IPS-18c (cell line): ENCODE measurements around the gene PEMT.
"Not testable (repeated sequence)": the region's sequence is repeated elsewhere in the genome, so short reads cannot be mapped to it uniquely, and the experiment has no call there.

Source experiments
- H3K4me3 ChIP-seq: 2 replicates; pipeline ENCODE4 v1.7.0; 2013; ENCODE audit warnings: low read depth, mild to moderate bottlenecking, low read length, moderate library complexity; ENCODE audit not compliant: insufficient read depth
- H3K9me3 ChIP-seq: one replicate; pipeline ENCODE4 v1.6.1; 2013; ENCODE audit warnings: mild to moderate bottlenecking, low read length, moderate library complexity; ENCODE audit not compliant: control insufficient read depth, insufficient read depth

PEMT gene

GRCh38 chr17:17472333-17472920, 119.1 kb downstream of the PEMT start:
- Histone ChIP-seq H3K4me3 (no peak overlapping the region), H3K9me3 (no peaks in the 10 kb centered on the region)

- no peaks in the 10 kb centered on the region for H3K9me3 ChIP-seq
- no peak overlapping the region for H3K4me3 ChIP-seq
Observed at GRCh38 chr17:17469996-17470395, 121.5 kb downstream of the PEMT start.

DNA sequence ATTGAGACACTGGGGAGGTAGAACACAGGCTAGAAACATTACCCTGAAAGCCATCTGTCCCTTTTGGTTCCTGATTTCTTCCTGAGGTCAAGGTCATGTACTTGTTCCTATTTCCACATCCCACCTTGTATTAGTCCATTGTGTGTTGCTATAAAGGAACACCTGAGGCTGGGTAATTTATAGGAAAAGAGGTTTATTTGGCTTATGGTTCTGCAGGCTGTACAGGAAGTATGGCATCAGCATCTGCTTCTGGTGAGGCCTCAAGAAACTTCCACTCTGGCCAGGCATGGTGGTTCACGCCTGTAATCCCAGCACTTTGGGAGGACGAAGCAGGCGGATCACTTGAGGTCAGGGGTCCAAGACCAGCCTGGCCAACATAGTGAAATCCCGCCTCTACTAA, 122.2 kb downstream of the PEMT start:
- H3K9me3 ChIP-seq: no peaks in the 10 kb centered on the region
- H3K4me3 ChIP-seq: no peak overlapping the region

DNA sequence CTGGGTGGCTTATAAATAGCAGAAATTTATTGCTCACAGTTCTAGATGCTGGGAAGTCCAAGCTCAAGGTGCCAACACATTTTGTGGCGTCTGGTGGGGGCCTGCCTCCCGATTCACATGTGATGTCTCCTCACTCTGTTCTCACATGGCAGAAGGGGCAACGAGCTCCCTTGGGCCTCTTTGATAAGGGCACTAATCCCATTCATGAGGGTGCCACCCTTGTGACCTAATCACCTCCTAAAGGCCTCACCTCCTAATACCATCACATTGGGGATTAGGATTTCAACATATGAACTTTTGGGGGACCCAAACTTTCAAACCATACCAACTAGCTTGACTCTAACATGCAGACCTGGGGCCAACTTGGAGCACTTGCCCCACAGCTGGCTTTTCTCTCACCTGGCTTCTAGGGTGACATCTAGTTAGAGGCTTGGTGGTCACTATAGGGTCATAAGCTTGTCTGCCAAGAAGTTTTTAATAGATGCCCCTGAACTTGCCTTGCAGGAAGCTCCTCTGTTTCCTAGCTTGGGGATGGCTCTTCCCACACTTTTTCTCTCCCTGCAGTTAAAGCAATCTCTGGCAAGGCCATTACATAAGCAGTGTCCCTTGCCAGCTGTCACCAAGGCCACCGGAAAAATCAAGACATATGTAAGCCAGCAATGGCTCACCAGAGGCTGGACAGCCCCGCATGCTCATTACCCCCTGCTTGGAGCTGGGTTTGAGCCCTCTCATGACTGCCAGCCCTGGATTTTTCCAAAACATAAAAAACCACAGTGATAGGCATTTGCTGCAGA, 123.1 kb downstream of the PEMT start:
- Histone ChIP-seq H3K4me3 (no peak overlapping the region), H3K9me3 (no peaks in the 10 kb centered on the region)

GRCh38 chr17:17467720-17468119, 123.8 kb downstream of the PEMT start:
- H3K4me3 ChIP-seq: no peak overlapping the region

DNA sequence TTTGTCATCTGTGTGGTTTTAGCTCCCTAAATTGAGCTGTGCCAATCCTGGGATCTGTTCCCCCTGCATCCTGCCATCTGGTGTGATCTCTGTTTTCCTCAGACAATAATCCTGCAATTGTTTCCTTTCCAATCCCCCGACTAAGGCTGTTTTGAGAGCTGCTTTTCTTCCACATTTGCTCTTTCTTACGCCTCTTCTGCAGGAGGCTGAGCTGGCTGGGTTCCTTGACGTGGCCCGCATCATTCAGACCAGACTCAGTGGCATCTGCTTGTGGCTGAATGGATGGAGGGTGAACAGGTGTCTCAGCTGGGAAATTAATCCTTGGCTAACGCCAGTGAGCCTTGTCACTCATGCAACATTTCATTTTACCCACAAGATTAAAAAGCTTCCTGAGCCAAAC, 124.5 kb downstream of the PEMT start:
- Histone ChIP-seq H3K9me3 (no peaks in the 10 kb centered on the region), H3K4me3 (no peak overlapping the region)

More at GRCh38 chr17:17467720-17468119, 123.8 kb downstream of the PEMT start:
- no peaks in the 10 kb centered on the region for H3K9me3 ChIP-seq

GRCh38 chr17:17466511-17466910, 125.0 kb downstream of the PEMT start:
- no peak overlapping the region for H3K4me3 ChIP-seq

GRCh38 chr17:17465878-17466277, 125.6 kb downstream of the PEMT start:
- not testable (repeated sequence) for H3K9me3 ChIP-seq, H3K4me3 ChIP-seq

More at GRCh38 chr17:17466511-17466910, 125.0 kb downstream of the PEMT start:
- H3K9me3 ChIP-seq: no peaks in the 10 kb centered on the region

DNA sequence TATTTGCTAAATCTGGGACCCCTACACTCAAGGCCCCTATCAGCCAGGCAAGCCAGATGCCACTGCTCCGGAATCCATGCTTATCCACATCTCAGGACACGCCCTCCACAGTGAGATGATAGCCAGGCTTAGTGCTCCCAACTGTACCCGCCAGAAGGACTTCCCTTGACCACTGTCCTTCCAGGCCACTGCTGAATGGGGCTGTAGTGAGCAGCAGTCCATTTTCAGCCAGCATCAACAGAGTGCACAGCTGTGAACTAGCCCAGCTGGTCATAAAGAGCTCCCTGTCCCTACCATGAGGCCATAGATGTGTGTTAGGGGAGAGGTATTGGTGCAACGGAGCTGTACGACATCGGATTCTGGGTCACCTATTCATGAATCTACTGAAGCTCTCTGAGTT, 127.7 kb downstream of the PEMT start:
- no peaks in the 10 kb centered on the region for H3K9me3 ChIP-seq
- H3K4me3 ChIP-seq: no peak overlapping the region

- Histone ChIP-seq H3K9me3 (no peaks in the 10 kb centered on the region), H3K4me3 (no peak overlapping the region)
Observed at GRCh38 chr17:17462048-17462824, 129.3 kb downstream of the PEMT start.

DNA sequence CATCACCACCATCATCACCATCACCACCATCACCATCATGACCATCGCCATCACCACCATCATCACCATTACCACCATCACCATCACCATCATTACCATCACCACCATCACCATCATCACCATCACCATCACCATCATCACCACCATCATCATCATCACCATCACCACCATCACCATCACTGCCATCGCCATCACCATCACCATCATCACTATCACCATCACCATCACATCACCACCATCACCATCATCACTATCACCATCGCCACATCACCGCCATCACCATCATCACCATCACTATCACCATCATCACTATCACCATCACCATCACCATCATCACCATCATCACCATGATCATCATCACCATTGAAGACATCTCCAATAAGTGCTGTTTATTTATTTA, 131.5 kb downstream of the PEMT start:
- no peak overlapping the region for H3K4me3 ChIP-seq
- no peaks in the 10 kb centered on the region for H3K9me3 ChIP-seq

DNA sequence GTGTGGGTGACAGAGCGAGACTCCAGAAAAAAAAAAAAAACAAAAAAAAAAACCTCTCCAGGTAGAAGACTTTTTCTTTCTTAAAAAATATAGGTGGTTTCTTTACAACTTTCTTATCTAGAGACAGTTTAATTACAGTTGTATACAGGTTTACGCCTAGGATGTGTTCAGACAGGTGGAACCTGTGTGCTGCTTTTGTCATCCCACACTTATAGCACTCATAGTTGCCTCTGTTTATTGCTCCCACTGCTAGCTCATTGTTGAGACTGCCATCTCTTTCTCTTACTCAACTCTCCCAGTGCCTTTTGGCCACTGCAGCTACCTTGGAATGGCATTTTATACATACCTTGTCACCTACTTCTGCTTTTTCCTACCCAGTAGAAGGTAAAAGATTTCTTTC, 133.8 kb downstream of the PEMT start:
- no peaks in the 10 kb centered on the region for H3K9me3 ChIP-seq

DNA sequence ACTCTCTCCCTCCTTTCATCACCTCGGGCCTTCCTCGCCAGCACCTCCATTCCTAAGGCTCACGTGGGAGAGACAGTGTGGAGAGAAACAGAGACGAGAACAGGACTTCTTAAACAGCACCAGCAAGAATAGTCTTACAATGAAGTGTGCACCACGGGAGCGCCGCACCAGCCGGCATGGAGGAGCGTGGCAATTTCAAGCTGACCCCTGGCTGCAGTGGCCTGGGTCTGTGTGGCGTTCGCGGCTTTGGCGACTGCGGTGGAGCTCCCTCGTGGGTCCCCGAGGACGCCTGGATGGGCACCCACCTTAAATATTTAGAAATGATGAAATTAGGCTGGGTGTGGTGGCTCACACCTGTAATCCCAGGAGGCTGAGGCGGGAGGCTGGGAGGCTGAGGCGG, 135.3 kb downstream of the PEMT start:
- H3K9me3 ChIP-seq: no peaks in the 10 kb centered on the region
- H3K4me3 ChIP-seq: no peak overlapping the region

More for the DNA sequence above, 133.8 kb downstream of the PEMT start:
- no peak overlapping the region for H3K4me3 ChIP-seq
